Measurements from ENCODE around the gene BEGAIN.

BEGAIN gene

GRCh38 chr14:100615736-100616695 is 28.8 kb upstream of the BEGAIN start:
- DNase-seq (ENCODE audit: low read depth): no peak

GRCh38 chr14:100614803-100615202 is 27.6 kb upstream of the BEGAIN start:
- no peak for DNase-seq (ENCODE audit: low read depth)

GRCh38 chr14:100612986-100613385 is 25.8 kb upstream of the BEGAIN start:
- DNase-seq (ENCODE audit: low read depth): no peak

- no peak for DNase-seq (ENCODE audit: low read depth)
Measured at GRCh38 chr14:100611811-100612480, 24.7 kb upstream of the BEGAIN start.

- no peak for DNase-seq (ENCODE audit: low read depth)
Measured at GRCh38 chr14:100610511-100611217, 23.4 kb upstream of the BEGAIN start.

GRCh38 chr14:100609941-100610391 is 22.7 kb upstream of the BEGAIN start:
- DNase-seq (ENCODE audit: low read depth): no peak

- DNase-seq (ENCODE audit: low read depth): no peak
Measured at GRCh38 chr14:100609331-100609870, 22.2 kb upstream of the BEGAIN start.

GRCh38 chr14:100608586-100609330 is 21.5 kb upstream of the BEGAIN start:
- no peak for DNase-seq (ENCODE audit: low read depth)

- no peak for DNase-seq (ENCODE audit: low read depth)
Measured at GRCh38 chr14:100608064-100608463, 20.8 kb upstream of the BEGAIN start.

GRCh38 chr14:100607611-100607956 is 20.4 kb upstream of the BEGAIN start:
- no peak for DNase-seq (ENCODE audit: low read depth)

GRCh38 chr14:100606687-100607610 is 19.7 kb upstream of the BEGAIN start:
- DNase-seq (ENCODE audit: low read depth): no peak

- no peak for DNase-seq (ENCODE audit: low read depth)
Measured at GRCh38 chr14:100605706-100606686, 18.8 kb upstream of the BEGAIN start.

- no peak for DNase-seq (ENCODE audit: low read depth)
Measured at GRCh38 chr14:100605230-100605629, 18.0 kb upstream of the BEGAIN start.

- no peak for DNase-seq (ENCODE audit: low read depth)
Measured at GRCh38 chr14:100604709-100605108, 17.5 kb upstream of the BEGAIN start.

GRCh38 chr14:100604121-100604501 is 16.9 kb upstream of the BEGAIN start:
- no peak for DNase-seq (ENCODE audit: low read depth)

GRCh38 chr14:100603341-100604120 is 16.3 kb upstream of the BEGAIN start:
- DNase-seq (ENCODE audit: low read depth): no peak

- DNase-seq (ENCODE audit: low read depth): no peak
Measured at GRCh38 chr14:100602621-100603230, 15.5 kb upstream of the BEGAIN start.

GRCh38 chr14:100601914-100602313 is 14.7 kb upstream of the BEGAIN start:
- no peak for DNase-seq (ENCODE audit: low read depth)
